ENCODE results near the gene HMGB3. TPM values are rescaled to one million over a fixed set of nuclear protein-coding genes. Genes with fewer than 3 reads are reported as not detected.
A peak's percentile ranks its signal among the peaks of the same experiment; 100 is the strongest.
"Not testable (repeated sequence)": the region's sequence is repeated elsewhere in the genome, so short reads cannot be mapped to it uniquely, and the experiment has no call there.

The HMGB3 gene
- polyA plus RNA-seq (ENCODE audit: insufficient read length in 4 of 4), result 100 to 1,000 TPM; 122 to 142 (median 133) TPM

- DNase-seq (ENCODE audit: low read depth in 4 of 4, low spot score in 2 of 4), result peak; percentile 13 to 76 (median 66)
Measured at GRCh38 chrX:150982788-150983520, at the start of gene HMGB3. TSS of gene HMGB3 (plus strand) at chrX:150983335. CDS start at chrX:150985600, 2,265 bp downstream.

GRCh38 chrX:150933945-150934350 is 49.2 kb upstream of the HMGB3 start:
- DNase-seq (ENCODE audit: low read depth in 4 of 4, low spot score in 2 of 4), result no peak

GRCh38 chrX:150934453-150934852 is 48.7 kb upstream of the HMGB3 start:
- DNase-seq (ENCODE audit: low read depth in 4 of 4, low spot score in 2 of 4), result no peak

- no peak for DNase-seq (ENCODE audit: low read depth in 4 of 4, low spot score in 2 of 4)
Measured at GRCh38 chrX:150935467-150935866, 47.7 kb upstream of the HMGB3 start.

GRCh38 chrX:150936556-150936955 is 46.6 kb upstream of the HMGB3 start:
- DNase-seq (ENCODE audit: low read depth in 4 of 4, low spot score in 2 of 4), result no peak

- DNase-seq (ENCODE audit: low read depth in 4 of 4, low spot score in 2 of 4), result no peak
Measured at GRCh38 chrX:150940844-150941495, 42.2 kb upstream of the HMGB3 start.

GRCh38 chrX:150941580-150941979 is 41.6 kb upstream of the HMGB3 start:
- DNase-seq (ENCODE audit: low read depth in 4 of 4, low spot score in 2 of 4), result no peak

- no peak for DNase-seq (ENCODE audit: low read depth in 4 of 4, low spot score in 2 of 4)
Measured at GRCh38 chrX:150942942-150943594, 40.1 kb upstream of the HMGB3 start.

- no peak for DNase-seq (ENCODE audit: low read depth in 4 of 4, low spot score in 2 of 4)
Measured at GRCh38 chrX:150944233-150944632, 38.9 kb upstream of the HMGB3 start.

- DNase-seq (ENCODE audit: low read depth in 4 of 4, low spot score in 2 of 4), result no peak
Measured at GRCh38 chrX:150954951-150955350, 28.2 kb upstream of the HMGB3 start.

- no peak for DNase-seq (ENCODE audit: low read depth in 4 of 4, low spot score in 2 of 4)
Measured at GRCh38 chrX:150955590-150955989, 27.5 kb upstream of the HMGB3 start.

- no peak for DNase-seq (ENCODE audit: low read depth in 4 of 4, low spot score in 2 of 4)
Measured at GRCh38 chrX:150958177-150958576, 25.0 kb upstream of the HMGB3 start.

- no peak for DNase-seq (ENCODE audit: low read depth in 4 of 4, low spot score in 2 of 4)
Measured at GRCh38 chrX:150959557-150959956, 23.6 kb upstream of the HMGB3 start.

GRCh38 chrX:150961631-150962030 is 21.5 kb upstream of the HMGB3 start:
- DNase-seq (ENCODE audit: low read depth in 4 of 4, low spot score in 2 of 4), result no peak

GRCh38 chrX:150964416-150964815 is 18.7 kb upstream of the HMGB3 start:
- DNase-seq (ENCODE audit: low read depth in 4 of 4, low spot score in 2 of 4), result not testable (repeated sequence)

GRCh38 chrX:150966235-150966634 is 16.9 kb upstream of the HMGB3 start:
- DNase-seq (ENCODE audit: low read depth in 4 of 4, low spot score in 2 of 4), result no peak

GRCh38 chrX:150966742-150967141 is 16.4 kb upstream of the HMGB3 start:
- DNase-seq (ENCODE audit: low read depth in 4 of 4, low spot score in 2 of 4), result no peak

- no peak for DNase-seq (ENCODE audit: low read depth in 4 of 4, low spot score in 2 of 4)
Measured at GRCh38 chrX:150967786-150968185, 15.3 kb upstream of the HMGB3 start.

- DNase-seq (ENCODE audit: low read depth in 4 of 4, low spot score in 2 of 4), result no peak
Measured at GRCh38 chrX:150968862-150969720, 14.0 kb upstream of the HMGB3 start.

GRCh38 chrX:150972450-150972849 is 10.7 kb upstream of the HMGB3 start:
- DNase-seq (ENCODE audit: low read depth in 4 of 4, low spot score in 2 of 4), result no peak

Measured in left renal cortex interstitium (tissue), 4 donors.